GM20000 (cell line): ENCODE measurements around the gene FAU.

Experiments
- DNase-seq: peaks from one replicate; pipeline ENCODE4 v3.0.0; 2012; ENCODE audit warnings: low spot score
- CTCF ChIP-seq: IDR thresholded peaks from 2 replicates; pipeline ENCODE4 v1.5.1; 2012; ENCODE audit warnings: mild to moderate bottlenecking, control low read depth; ENCODE audit errors: extremely low read depth, missing control alignments

Gene FAU

GRCh38 chr11:65100674-65101350 is 21.1 kb downstream of the FAU start:
- no peak for TF ChIP-seq CTCF
- no peak for DNase-seq

DNA sequence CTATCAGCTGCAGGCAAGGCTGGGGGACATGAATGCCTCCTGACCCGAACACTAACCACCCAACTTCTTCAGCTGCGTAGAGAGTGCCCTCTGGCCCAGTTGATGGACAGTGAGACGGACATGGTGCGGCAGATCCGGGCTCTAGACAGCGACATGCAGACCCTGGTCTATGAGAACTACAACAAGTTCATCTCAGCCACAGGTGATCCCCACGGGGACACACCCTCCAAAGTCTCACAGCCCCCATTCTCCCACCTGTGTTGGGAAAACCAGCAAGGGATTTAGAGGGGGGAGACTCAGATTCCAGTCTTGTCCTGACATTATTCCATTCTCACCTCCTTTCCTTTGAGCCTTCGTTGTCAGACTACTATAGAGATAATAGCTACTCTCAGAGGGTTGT is 25.0 kb downstream of the FAU start:
- TF ChIP-seq CTCF, result no peak
- DNase-seq, result no peak

DNA sequence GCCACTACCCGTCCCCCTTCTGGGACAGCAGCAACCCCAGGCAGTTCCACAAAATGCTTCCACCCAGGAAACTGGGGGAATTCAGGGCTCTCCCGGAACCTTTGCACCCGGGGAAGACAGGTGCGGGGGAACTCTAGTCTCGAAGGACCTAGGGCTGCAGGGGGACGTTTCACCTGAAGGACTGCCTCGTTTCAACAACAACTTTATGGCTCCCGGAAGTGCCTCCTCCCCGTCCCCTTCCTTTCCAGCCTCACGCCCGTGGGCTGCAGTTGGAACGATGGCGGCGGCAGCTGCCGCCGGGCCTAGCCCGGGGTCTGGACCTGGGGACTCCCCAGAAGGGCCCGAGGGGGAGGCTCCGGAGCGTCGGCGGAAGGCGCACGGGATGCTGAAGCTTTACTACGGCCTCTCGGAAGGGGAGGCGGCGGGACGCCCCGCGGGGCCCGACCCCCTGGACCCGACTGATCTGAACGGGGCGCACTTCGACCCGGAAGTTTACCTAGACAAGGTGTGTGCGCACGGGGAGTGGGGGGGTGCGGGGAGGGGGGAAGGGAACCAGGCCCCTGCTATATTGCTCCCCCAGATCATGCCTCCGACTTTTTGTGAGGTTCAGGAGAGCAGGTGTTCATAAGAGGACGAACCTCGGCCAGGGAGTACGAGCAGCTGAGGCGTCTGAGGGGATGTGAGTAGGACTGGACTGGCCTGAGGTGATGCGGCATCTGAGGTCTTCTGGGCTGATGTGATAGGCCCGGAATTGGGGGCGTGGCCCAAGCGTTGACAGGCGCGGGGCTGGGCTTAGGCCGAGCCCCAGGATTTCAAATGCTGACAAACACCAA is 25.7 kb downstream of the FAU start, which contains the start of gene VPS51:
VPS51 (plus strand) TSS at position 241 of the 833 bp plus-strand sequence; CDS start at position 278, 37 bp downstream.
- TF ChIP-seq CTCF, result no peak
- peak; percentile 92 for DNase-seq

GRCh38 chr11:65095427-65095826 is 26.5 kb downstream of the FAU start:
- no peak for DNase-seq
- no peak for TF ChIP-seq CTCF

- no peak for TF ChIP-seq CTCF
- DNase-seq, result no peak
These were observed 31.3 kb downstream of the FAU start for GRCh38 chr11:65090628-65091027.

GRCh38 chr11:65089621-65090020 is 32.3 kb downstream of the FAU start:
- no peak for DNase-seq
- TF ChIP-seq CTCF, result no peak

DNA sequence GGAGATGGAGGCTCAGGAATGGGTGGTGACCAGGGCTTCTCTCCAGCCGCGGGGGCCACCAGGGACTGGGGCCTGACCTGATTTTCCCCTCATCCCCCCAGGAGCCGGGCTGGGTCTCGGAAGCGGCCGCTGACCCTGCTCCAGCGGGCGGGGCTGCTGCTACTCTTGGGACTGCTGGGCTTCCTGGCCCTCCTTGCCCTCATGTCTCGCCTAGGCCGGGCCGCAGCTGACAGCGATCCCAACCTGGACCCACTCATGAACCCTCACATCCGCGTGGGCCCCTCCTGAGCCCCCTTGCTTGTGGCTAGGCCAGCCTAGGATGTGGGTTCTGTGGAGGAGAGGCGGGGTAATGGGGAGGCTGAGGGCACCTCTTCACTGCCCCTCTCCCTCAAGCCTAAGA is 34.1 kb downstream of the FAU start:
- DNase-seq, result no peak
- no peak for TF ChIP-seq CTCF
